ENCODE data around the gene CADPS. TPM values are rescaled to one million over a fixed set of nuclear protein-coding genes. Genes with fewer than 3 reads are reported as not detected.
"Not testable (repeated sequence)": the region's sequence is repeated elsewhere in the genome, so short reads cannot be mapped to it uniquely, and the experiment has no call there.

CADPS gene
- polyA plus RNA-seq, 1 experiment = 0.12 TPM

GRCh38 chr3:62585861-62586260, 289.4 kb downstream of the CADPS start:
- Histone ChIP-seq H3K27ac (ENCODE audit: low read depth, low read length) (no peak overlapping the region), H3K27me3 (ENCODE audit: control insufficient read depth, insufficient read depth, low read length) (no peaks in the 10 kb centered on the region), H3K4me3 (ENCODE audit: low read depth, low read length) (no peak overlapping the region), H3K9me3 (ENCODE audit: control insufficient read depth, insufficient read depth, low read length) (no peaks in the 10 kb centered on the region)
- no peak for TF ChIP-seq CTCF (IDR thresholded peaks at IDR 0.05; ENCODE audit: low read depth, low read length)
- CTCF ChIA-PET = no interaction called here
- POLR2A ChIA-PET = no interaction called here
- DNase-seq (ENCODE audit: low read depth, low spot score) = no peak

GRCh38 chr3:62584636-62585035, 290.6 kb downstream of the CADPS start:
- no peak for TF ChIP-seq CTCF (IDR thresholded peaks at IDR 0.05; ENCODE audit: low read depth, low read length)
- H3K27me3 ChIP-seq (ENCODE audit: control insufficient read depth, insufficient read depth, low read length) = no peaks in the 10 kb centered on the region
- peaks cover 3% of the 10 kb centered on the region; the same call in 1 of the 2 replicates for H3K9me3 ChIP-seq (ENCODE audit: control insufficient read depth, insufficient read depth, low read length)
- CTCF ChIA-PET = no interaction called here
- H3K4me3 ChIP-seq (ENCODE audit: low read depth, low read length) = no peak overlapping the region
- DNase-seq (ENCODE audit: low read depth, low spot score) = no peak
- POLR2A ChIA-PET = no interaction called here
- no peak overlapping the region for H3K27ac ChIP-seq (ENCODE audit: low read depth, low read length)

- DNase-seq (ENCODE audit: low read depth, low spot score) = no peak
- TF ChIP-seq CTCF (IDR thresholded peaks at IDR 0.05; ENCODE audit: low read depth, low read length) = no peak
- CTCF ChIA-PET = no interaction called here
- H3K27ac ChIP-seq (ENCODE audit: low read depth, low read length) = no peak overlapping the region
- no peaks in the 10 kb centered on the region for H3K27me3 ChIP-seq (ENCODE audit: control insufficient read depth, insufficient read depth, low read length)
- H3K9me3 ChIP-seq (ENCODE audit: control insufficient read depth, insufficient read depth, low read length) = peaks cover 6% of the 10 kb centered on the region; the same call in 1 of the 2 replicates
- POLR2A ChIA-PET = no interaction called here
- no peak overlapping the region for H3K4me3 ChIP-seq (ENCODE audit: low read depth, low read length)
Observed at GRCh38 chr3:62582495-62583172, 292.6 kb downstream of the CADPS start.

- H3K4me3 ChIP-seq (ENCODE audit: low read depth, low read length); POLR2A ChIA-PET; DNase-seq (ENCODE audit: low read depth, low spot score): not testable (repeated sequence)
Observed at GRCh38 chr3:62580485-62580884, 294.7 kb downstream of the CADPS start.

GRCh38 chr3:62577153-62577552, 298.1 kb downstream of the CADPS start:
- ChIA-PET CTCF (interaction anchor here (0.8 to 1.0 kb wide), 2 partner anchors 17 to 45 kb away, joined by 3 read pairs; no protein-coding TSS in a partner anchor), POLR2A (no interaction called here)
- TF ChIP-seq CTCF (IDR thresholded peaks at IDR 0.05; ENCODE audit: low read depth, low read length) = no peak
- Histone ChIP-seq H3K4me3 (ENCODE audit: low read depth, low read length) (no peak overlapping the region), H3K27me3 (ENCODE audit: control insufficient read depth, insufficient read depth, low read length) (no peaks in the 10 kb centered on the region), H3K27ac (ENCODE audit: low read depth, low read length) (no peak overlapping the region), H3K9me3 (ENCODE audit: control insufficient read depth, insufficient read depth, low read length) (peaks cover 6% of the 10 kb centered on the region; the same call in 1 of the 2 replicates)
- no peak for DNase-seq (ENCODE audit: low read depth, low spot score)

More at GRCh38 chr3:62580485-62580884, 294.7 kb downstream of the CADPS start:
- H3K27ac ChIP-seq (ENCODE audit: low read depth, low read length); H3K9me3 ChIP-seq (ENCODE audit: control insufficient read depth, insufficient read depth, low read length); CTCF ChIA-PET; H3K27me3 ChIP-seq (ENCODE audit: control insufficient read depth, insufficient read depth, low read length): not testable (repeated sequence)
